ENCODE results near the gene KRTAP9-8.
"Not testable (repeated sequence)": the region's sequence is repeated elsewhere in the genome, so short reads cannot be mapped to it uniquely, and the experiment has no call there.

KRTAP9-8 gene

GRCh38 chr17:41237949-41238437 lies at the start of gene KRTAP9-8:
Gene KRTAP9-8, plus strand, starts transcription at chr17:41237999. Its CDS starts 53 bp downstream, at chr17:41238052.
- not testable (repeated sequence) for DNase-seq

- DNase-seq: not testable (repeated sequence)
These were observed 47.9 kb upstream of the KRTAP9-8 start, which contains the start of gene KRTAP9-1 for GRCh38 chr17:41189837-41190318. Gene KRTAP9-1, plus strand, starts transcription at chr17:41189887. Its CDS starts 0 bp downstream, at chr17:41189887.

GRCh38 chr17:41190328-41190727 lies 47.5 kb upstream of the KRTAP9-8 start:
- no peak for DNase-seq

- DNase-seq: no peak
These were observed 41.7 kb upstream of the KRTAP9-8 start for GRCh38 chr17:41196068-41196467.

GRCh38 chr17:41199421-41200078 lies 38.2 kb upstream of the KRTAP9-8 start:
- peak; percentile 39 for DNase-seq

- DNase-seq: peak; percentile 31
These were observed 25.8 kb upstream of the KRTAP9-8 start for GRCh38 chr17:41211845-41212466.

DNA sequence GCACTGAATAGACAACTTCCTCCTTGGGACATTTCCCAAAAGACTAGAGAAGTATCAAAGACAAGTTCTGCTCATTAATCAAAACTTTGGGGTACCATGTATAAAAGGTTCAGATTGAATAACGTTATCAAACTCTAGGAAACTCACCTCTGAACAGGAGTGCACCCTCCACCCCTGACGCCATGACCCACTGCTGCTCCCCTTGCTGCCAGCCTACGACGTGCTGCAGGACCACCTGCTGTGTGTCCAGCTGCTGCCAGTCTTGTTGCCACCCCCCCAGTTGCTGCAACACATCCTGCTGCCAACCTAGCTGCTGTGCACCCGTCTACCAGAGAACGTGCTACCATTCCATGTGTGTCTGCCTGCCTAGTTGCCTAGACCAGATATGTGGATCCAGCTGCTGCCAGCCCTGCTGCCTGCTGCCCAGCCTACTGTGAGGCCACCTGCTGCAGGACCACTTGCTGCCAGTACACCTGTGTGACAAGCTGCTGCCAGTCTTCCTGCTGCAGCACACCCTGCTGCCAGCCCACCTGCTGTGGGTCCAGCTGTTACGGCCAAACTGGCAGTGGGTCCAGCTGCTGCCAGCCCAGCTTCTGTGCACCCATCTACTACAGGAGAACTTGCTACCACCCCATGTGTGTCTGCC lies 25.2 kb upstream of the KRTAP9-8 start:
- peak; percentile 49 for DNase-seq

GRCh38 chr17:41215681-41216080 lies 22.1 kb upstream of the KRTAP9-8 start:
- DNase-seq: no peak

DNA sequence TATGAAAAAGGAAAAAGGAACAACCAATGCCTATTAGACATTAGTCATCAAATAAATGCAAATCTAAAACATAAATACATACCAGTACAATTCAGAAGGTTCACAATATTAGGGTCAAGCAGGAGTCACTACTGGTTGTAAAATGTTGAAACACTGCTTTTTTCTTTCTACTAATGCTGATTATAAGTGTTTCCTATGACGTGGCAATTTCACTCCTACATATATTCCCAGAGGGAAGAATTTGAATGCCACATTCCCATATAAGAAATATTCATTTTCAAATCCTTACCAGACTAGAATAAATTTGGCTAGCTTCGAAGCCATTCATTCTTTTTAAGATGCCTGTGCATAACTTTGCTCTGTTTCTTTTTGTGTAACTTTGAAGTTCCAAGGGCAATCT lies 14.0 kb upstream of the KRTAP9-8 start:
- DNase-seq: no peak

GRCh38 chr17:41226051-41226450 lies 11.7 kb upstream of the KRTAP9-8 start:
- no peak for DNase-seq

- DNase-seq: not testable (repeated sequence)
These were observed 11.2 kb upstream of the KRTAP9-8 start, which contains the start of gene KRTAP9-2 for GRCh38 chr17:41226598-41227095. Gene KRTAP9-2, plus strand, starts transcription at chr17:41226648. Its CDS starts 7 bp downstream, at chr17:41226655.

GRCh38 chr17:41230094-41230493 lies 7.7 kb upstream of the KRTAP9-8 start:
- no peak for DNase-seq

DNA sequence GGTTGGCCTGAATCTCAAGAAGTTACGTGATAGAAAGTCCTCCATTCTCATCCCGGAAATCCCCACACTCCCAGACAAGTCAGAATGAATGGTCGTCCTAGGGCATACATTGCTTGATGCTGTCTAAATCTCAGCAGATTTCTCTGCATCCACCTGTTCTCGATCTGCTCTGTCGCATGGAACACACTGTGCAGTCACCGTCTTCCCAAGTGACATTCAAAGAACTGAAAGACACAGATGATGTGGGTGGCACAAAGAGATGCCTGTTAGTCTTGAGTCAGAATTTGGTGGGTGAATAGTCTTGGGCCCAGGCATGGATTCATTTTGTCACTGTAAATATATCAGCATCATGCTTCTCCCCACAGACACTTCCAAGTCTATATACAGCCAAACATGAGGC lies 6.1 kb upstream of the KRTAP9-8 start:
- DNase-seq: no peak

DNA sequence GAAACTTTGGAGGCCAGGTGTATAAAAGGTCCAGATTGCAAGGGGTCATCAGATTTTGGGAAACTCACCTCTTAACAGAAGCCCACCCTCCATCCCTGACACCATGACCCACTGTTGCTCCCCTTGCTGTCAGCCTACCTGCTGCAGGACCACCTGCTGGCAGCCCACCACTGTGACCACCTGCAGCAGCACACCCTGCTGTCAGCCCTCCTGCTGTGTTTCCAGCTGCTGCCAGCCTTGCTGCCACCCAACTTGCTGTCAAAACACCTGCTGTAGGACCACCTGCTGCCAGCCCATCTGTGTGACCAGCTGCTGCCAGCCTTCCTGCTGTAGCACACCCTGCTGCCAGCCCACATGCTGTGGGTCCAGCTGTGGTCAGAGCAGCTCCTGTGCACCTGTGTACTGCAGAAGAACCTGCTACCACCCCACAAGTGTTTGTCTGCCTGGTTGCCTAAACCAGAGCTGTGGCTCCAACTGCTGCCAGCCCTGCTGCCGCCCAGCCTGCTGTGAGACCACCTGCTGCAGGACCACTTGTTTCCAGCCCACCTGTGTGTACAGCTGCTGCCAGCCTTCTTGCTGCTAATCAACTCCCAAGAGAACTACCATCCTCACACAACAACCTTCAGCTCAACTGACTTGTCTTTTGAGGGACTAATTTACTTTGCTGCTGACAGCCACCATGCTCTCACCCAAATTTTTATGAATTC lies 5.2 kb upstream of the KRTAP9-8 start, which contains the start of gene KRTAP9-3:
TSS of gene KRTAP9-3 (plus strand) at position 51 of the 707 bp plus-strand sequence. CDS start at position 104, 53 bp downstream.
- not testable (repeated sequence) for DNase-seq

GRCh38 chr17:41237116-41237515 lies 683 bp upstream of the KRTAP9-8 start:
- DNase-seq: not testable (repeated sequence)

- DNase-seq: not testable (repeated sequence)
These were observed 9.4 kb downstream of the KRTAP9-8 start for GRCh38 chr17:41246995-41247787.

DNA sequence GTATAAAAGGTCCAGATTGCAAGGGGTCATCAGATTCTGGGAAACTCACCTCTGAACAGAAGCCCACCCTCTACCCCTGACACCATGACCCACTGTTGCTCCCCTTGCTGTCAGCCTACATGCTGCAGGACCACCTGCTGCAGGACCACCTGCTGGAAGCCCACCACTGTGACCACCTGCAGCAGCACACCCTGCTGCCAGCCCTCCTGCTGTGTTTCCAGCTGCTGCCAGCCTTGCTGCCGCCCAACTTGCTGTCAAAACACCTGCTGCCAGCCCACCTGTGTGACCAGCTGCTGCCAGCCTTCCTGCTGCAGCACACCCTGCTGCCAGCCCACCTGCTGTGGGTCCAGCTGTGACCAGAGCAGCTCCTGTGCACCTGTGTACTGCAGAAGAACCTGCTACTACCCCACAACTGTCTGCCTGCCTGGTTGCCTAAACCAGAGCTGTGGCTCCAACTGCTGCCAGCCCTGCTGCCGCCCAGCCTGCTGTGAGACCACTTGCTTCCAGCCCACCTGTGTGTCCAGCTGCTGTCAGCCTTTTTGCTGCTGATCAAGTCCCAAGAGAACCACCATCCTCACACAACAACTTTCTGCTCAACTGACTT lies 11.9 kb downstream of the KRTAP9-8 start, which contains the start of gene KRTAP9-4:
TSS of gene KRTAP9-4 (plus strand) at position 51 of the 604 bp plus-strand sequence. CDS start at position 85, 34 bp downstream.
- not testable (repeated sequence) for DNase-seq

- no peak for DNase-seq
These were observed 13.5 kb downstream of the KRTAP9-8 start for GRCh38 chr17:41251261-41251660.

DNA sequence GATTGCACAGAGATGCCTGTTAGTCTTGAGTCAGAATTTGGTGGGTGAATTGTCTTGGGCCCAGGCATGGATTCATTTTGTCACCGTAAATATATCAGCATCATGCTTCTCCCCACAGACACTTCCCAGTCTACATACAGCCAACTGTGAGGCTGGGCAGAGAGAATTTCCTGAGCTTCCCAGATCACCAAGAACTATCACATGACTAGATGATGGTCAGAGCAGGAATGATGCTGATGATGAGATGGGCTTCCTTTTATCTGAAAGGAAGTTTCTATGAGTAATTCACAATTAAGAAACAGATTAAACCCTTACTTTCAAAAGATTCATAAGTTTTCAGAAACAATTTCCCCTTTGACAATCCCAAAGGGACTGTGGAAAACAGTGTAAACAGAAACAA lies 17.1 kb downstream of the KRTAP9-8 start:
- no peak for DNase-seq

- not testable (repeated sequence) for DNase-seq
These were observed 17.8 kb downstream of the KRTAP9-8 start, which contains the start of gene KRTAP9-9 for GRCh38 chr17:41255381-41256290. Gene KRTAP9-9, plus strand, starts transcription at chr17:41255384.
